ENCODE measurements around the gene YOD1.
A peak's percentile ranks its signal among the peaks of the same experiment; 100 is the strongest.

Gene YOD1

GRCh38 chr1:207051191-207051943 is at the start of gene YOD1:
Gene YOD1, minus strand, starts transcription at chr1:207051208. Its CDS starts 178 bp downstream, at chr1:207051030.
- no peak for DNase-seq
- intact Hi-C loops (cut with DNase I): loop anchor here (2.0 to 10.0 kb wide), 4 partner anchors 25 to 446 kb away; partner anchors contain the start of genes CD55 and CR1

GRCh38 chr1:207097871-207098324 is 46.9 kb upstream of the YOD1 start:
- intact Hi-C loops (cut with DNase I): no loop called here
- no peak for DNase-seq

- intact Hi-C loops (cut with DNase I): no loop called here
- no peak for DNase-seq
Measured at GRCh38 chr1:207093944-207094343, 42.9 kb upstream of the YOD1 start.

- DNase-seq: no peak
- intact Hi-C loops (cut with DNase I): no loop called here
Measured at GRCh38 chr1:207091200-207091908, 40.3 kb upstream of the YOD1 start.

GRCh38 chr1:207089627-207090355 is 38.8 kb upstream of the YOD1 start:
- DNase-seq: no peak
- intact Hi-C loops (cut with DNase I): no loop called here

GRCh38 chr1:207088701-207089626 is 38.0 kb upstream of the YOD1 start, which contains the start of gene C4BPB:
Gene C4BPB, plus strand, starts transcription at chr1:207088860. Its CDS starts 672 bp downstream, at chr1:207089532.
- DNase-seq: no peak
- intact Hi-C loops (cut with DNase I): no loop called here

- no peak for DNase-seq
- intact Hi-C loops (cut with DNase I): no loop called here
Measured at GRCh38 chr1:207088161-207088560, 37.2 kb upstream of the YOD1 start.

- DNase-seq: no peak
- intact Hi-C loops (cut with DNase I): loop anchor here (2.0 kb wide), 2 partner anchors 319 to 413 kb away; no protein-coding TSS in a partner anchor
Measured at GRCh38 chr1:207085887-207086286, 34.9 kb upstream of the YOD1 start.

GRCh38 chr1:207084701-207085180 is 33.7 kb upstream of the YOD1 start:
- intact Hi-C loops (cut with DNase I): loop anchor here (2.0 kb wide), 2 partner anchors 320 to 414 kb away; no protein-coding TSS in a partner anchor
- peak in 3 of 10 donors; percentile 21 to 39 (median 28) for DNase-seq

- intact Hi-C loops (cut with DNase I): loop anchor here (2.0 kb wide), 2 partner anchors 321 to 415 kb away; no protein-coding TSS in a partner anchor
- DNase-seq: no peak
Measured at GRCh38 chr1:207084232-207084631, 33.2 kb upstream of the YOD1 start.

- DNase-seq: no peak
- intact Hi-C loops (cut with DNase I): no loop called here
Measured at GRCh38 chr1:207081806-207082205, 30.8 kb upstream of the YOD1 start.

- intact Hi-C loops (cut with DNase I): no loop called here
- DNase-seq: no peak
Measured at GRCh38 chr1:207081088-207081487, 30.1 kb upstream of the YOD1 start.

- intact Hi-C loops (cut with DNase I): no loop called here
- no peak for DNase-seq
Measured at GRCh38 chr1:207079706-207080241, 28.8 kb upstream of the YOD1 start.

- intact Hi-C loops (cut with DNase I): no loop called here
Measured at GRCh38 chr1:207078578-207079132, 27.6 kb upstream of the YOD1 start.

GRCh38 chr1:207077470-207078377 is 26.7 kb upstream of the YOD1 start:
- intact Hi-C loops (cut with DNase I): loop anchor here (2.0 kb wide), 1 partner anchor 27 kb away; the partner anchor contains the start of gene YOD1

More at GRCh38 chr1:207078578-207079132, 27.6 kb upstream of the YOD1 start:
- DNase-seq: no peak

GRCh38 chr1:207077012-207077411 is 26.0 kb upstream of the YOD1 start:
- DNase-seq: no peak
- intact Hi-C loops (cut with DNase I): loop anchor here (2.0 kb wide), 1 partner anchor 26 kb away; the partner anchor contains the start of gene YOD1

More at GRCh38 chr1:207077470-207078377, 26.7 kb upstream of the YOD1 start:
- peak in 6 of 10 donors; percentile 28 to 86 (median 54) for DNase-seq

- intact Hi-C loops (cut with DNase I): loop anchor here (2.0 kb wide), 1 partner anchor 26 kb away; the partner anchor contains the start of gene YOD1
- no peak for DNase-seq
Measured at GRCh38 chr1:207076181-207076955, 25.4 kb upstream of the YOD1 start.
